Hematopoietic multipotent progenitor cell treated with erythropoietin and hydrocortisone succinate and interleukin-3 and kit ligand, for 8 days (in vitro differentiated cells): ENCODE results near the gene TLN1.

Source experiments
- DNase-seq: peaks from one replicate; pipeline ENCODE4 v3.0.0-alpha.2; 2015

Gene TLN1

DNA sequence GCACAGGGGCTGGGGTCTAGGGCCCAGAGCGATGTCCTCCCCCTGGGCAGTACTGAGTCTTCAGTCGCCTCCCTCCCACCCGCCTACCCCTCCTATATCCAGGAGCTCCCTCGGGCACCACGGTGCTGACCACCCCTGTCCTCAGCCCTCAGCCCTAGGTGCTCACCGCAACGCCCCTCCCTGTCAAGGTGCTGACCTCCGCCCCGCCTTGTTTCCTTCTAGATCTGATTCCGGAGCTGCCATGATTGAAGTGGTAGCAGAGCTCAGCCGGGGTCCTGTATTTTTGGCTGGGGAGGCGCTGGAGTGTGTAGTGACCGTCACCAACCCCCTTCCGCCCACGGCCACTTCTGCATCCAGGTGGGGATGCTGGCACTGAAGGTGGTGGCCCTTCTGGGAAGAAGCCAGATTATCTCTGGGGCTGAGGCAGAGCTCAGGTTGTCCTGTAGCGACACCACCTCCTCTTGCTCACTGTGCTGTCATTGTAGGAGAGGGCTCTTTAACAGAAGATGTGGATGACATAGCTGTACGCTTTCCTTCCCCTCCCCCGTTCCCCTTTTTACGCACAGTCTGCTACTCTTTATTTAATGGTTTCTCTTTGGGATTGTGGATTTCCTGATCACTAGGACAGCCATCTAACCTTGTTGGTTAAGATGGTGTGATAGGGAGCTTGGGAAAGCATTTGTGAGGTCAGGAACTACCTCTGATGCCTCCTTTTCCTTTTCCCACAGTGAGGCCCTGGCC, 17.7 kb upstream of the TLN1 start:
- DNase-seq, result no peak

GRCh38 chr9:35748858-35749514, 17.0 kb upstream of the TLN1 start, which contains the start of the genes GBA2 and RGP1:
TSS of gene GBA2 (minus strand) at chr9:35749228. CDS start at chr9:35748704, 524 bp downstream.
TSS of gene RGP1 (plus strand) at chr9:35749287. CDS start at chr9:35749756, 469 bp downstream.
- peak; percentile 73 for DNase-seq

- DNase-seq, result no peak
These were observed 16.4 kb upstream of the TLN1 start for GRCh38 chr9:35748242-35748857.

GRCh38 chr9:35746583-35746982, 14.6 kb upstream of the TLN1 start:
- DNase-seq, result no peak

DNA sequence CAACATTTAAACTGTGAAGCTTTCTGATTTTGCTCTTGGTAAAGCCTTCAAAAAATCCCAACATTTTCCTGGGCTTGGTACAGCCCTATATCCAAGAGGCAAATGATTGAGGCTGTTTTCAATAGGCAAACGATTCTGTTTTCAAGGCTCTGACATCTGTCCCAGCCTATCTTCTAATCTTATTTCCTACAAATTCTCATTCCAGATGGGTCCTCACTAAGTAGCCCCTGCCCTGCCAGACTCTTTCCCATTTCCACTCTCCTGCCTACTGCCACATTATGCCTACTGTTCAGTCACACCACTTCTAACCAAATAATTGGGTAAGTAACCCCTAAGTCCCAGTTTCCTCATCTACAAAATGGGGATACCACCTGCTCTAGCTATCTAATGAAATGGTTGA, 13.6 kb upstream of the TLN1 start:
- DNase-seq, result no peak

GRCh38 chr9:35743880-35744518, 12.0 kb upstream of the TLN1 start:
- no peak for DNase-seq

DNA sequence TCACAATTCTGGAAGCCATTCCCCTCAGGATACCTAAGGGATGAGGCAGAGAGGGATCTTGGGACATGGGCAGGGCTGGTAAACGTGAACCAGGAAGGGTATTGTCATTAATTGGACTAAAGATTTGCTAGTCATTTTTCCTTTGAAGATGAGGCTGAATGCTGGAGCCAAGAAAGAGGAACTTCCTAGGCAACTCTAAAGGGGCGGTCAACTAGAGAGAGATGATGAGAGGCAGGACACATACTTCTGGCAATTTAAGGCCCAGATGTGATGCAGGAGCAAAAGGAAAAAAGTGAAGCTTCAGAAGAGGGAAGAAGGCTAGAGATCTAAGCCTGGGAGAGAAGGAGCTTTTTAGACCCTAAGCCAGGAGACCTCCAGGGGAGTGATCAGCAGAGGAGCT, 11.5 kb upstream of the TLN1 start:
- DNase-seq, result no peak

- peak; percentile 38 for DNase-seq
These were observed 9.7 kb upstream of the TLN1 start for GRCh38 chr9:35741740-35742139.

- no peak for DNase-seq
These were observed 8.2 kb upstream of the TLN1 start for GRCh38 chr9:35740243-35740642.

- DNase-seq, result no peak
These were observed 6.9 kb upstream of the TLN1 start for GRCh38 chr9:35738924-35739323.

DNA sequence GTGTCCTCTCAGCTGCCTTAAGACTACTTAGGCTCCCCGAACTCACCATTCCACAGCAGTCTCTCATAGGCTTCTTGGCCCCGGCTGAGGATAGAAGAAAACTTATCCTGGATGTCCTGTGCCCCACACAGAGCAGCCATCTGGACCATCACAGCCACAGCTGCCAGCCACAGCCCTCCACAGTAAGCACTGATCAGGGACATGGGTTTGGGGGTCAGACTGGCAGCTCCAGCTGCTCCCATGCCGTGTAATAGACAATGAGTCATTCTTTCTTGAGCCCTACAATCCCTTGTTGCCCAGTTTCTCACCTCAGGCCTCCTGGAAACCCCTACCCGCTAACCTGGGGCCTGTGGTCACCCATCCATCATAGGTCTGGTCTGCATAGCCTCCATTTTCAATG, 6.2 kb upstream of the TLN1 start:
- no peak for DNase-seq

- no peak for DNase-seq
These were observed 5.1 kb upstream of the TLN1 start for GRCh38 chr9:35737143-35737542.

DNA sequence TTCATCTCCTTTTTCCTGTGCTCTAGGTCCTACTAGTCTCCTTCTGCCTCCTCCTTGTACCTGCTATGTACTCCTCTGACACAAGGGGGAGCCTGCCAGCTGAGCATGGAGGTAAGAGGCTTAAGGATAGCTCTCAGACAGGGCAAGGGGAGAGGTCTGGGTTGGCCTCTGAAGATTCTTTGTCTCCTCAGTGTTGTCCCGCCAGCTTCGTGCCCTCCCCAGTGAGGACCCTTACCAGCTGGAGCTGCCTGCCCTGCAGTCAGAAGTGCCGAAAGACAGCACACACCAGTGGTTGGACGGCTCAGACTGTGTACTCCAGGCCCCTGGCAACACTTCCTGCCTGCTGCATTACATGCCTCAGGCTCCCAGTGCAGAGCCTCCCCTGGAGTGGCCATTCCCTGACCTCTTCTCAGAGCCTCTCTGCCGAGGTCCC, 4.2 kb upstream of the TLN1 start:
- DNase-seq, result peak; percentile 87

DNA sequence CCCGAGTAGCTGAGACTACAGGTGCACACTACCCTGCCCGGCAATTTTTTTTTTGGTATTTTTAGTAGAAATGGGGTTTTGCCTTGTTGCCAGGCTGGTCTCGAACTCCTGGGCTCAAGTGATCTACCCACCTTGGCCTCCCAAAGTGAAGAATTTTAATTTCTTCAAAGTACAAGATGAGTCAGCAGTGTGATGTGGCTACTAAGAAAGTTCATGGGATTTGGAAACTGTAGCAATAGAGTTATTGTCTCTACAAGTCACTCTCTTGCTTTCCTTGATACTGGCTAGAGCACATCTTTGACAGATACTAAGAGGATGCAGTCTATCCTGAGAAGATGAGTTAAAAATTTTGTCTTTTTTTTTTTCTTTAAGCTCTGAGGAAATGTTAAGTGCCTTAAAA, 2.1 kb upstream of the TLN1 start:
- no peak for DNase-seq

GRCh38 chr9:35732800-35733541, 976 bp upstream of the TLN1 start:
- DNase-seq, result peak; percentile 58

GRCh38 chr9:35731415-35732184, 395 bp downstream of the TLN1 start:
- peak; percentile 61 for DNase-seq

DNA sequence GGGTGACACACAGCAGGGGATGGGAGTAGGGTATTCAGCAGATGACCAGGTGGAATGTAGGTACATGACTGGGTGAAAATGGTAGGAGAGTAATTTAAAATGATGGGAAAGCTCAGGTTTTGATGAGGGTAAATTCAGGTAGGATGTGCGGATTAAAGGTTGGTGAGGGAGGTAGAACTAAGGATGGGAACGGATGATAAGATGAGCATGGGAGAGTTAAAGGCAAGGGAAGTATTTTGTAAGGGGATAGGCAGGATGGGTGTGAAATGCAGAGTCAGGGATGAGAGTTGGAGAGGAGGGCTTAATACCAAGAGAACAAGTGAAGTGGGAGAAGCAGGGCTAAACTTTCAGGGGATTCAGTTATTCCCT, 1.5 kb downstream of the TLN1 start:
- DNase-seq, result no peak

DNA sequence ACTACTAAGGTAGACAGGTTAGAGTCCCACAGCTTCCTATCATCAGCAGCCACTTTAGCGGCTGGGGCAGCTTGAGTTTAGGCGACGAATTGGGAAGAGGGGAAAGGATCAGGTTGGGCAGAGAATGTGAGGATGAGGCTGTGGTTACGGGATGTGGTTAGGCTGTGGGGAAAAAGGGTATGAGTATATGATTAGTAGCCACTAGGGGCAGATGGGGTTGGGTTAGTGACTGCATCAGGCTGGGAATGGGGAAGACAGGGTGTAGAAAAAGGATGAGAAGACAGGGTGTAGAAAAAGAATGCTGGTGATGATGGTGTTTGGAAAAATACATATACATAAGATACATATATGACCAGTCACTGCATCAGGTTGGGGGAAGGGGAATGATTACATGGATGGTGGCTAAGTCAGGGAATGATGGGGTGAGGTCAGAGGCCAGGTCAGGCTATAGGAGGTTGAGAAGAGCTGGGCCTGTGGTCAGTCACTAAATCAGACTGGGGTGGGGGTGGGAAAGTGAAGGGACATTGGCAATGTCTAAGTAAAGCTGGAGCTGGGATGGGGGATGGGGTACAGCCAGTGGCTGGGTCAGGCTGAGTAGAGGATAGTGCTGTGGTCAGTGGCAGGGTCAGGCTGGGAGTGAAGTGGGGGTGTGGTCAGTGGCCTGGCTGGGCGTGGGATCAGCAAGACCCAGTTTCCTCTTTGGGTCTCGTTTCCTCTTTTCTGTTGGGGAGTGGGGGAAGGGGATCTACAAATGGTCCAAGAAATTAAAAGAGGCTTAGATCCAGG, 2.1 kb downstream of the TLN1 start:
- peak; percentile 79 for DNase-seq

GRCh38 chr9:35729101-35729500, 2.9 kb downstream of the TLN1 start:
- DNase-seq, result no peak

DNA sequence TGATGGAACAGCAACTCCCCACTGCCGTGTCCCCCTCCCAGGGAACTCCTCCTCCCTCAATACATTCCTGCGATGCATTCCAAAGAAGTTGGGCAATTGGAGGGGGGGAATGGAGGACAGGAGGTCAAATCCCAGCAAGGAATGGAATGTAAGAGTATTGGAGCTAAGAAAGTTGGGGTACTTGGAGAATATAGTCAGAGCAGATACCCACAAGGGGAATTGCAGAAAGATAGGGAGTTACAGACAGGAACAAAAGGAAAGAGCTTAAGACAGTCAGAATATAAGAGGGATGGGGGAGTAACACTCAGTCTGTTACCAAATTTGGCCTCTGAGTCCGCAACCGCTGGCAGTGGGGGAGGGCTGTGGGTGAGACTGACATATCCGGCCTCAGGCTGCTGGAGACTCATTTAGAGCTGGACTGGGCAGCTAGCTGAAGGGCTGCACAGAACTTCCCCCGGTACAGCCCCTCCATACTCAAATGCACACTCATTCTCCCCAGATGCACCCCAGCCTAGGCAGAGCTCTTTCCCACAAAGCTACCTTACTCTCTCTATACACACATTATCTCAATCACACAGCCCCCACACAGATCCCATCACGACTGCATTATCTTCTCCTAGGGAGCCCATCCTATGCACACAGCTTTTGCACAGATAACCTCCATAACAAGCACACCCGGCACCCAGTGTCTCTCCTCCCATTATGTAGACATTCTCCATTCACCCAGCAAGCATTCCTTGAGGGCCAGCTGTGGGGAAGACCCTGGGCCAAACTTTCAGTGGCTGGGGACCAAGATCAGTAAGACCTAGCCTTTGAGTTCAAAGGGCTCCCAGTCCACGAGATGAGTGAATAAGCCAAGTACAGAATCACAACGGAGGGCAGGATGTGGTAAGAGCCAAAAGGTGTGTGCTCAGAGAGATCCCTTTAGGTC, 3.7 kb downstream of the TLN1 start:
- peak; percentile 94 for DNase-seq
